PC-9 (cell line): ENCODE results near the gene SYNRG.

Source experiments
- EZH2 ChIP-seq: fragments of 200-600 bp; sonication (generic); IDR thresholded peaks from 2 replicates; pipeline ENCODE4 v1.8.0; 2017; ENCODE audit warnings: antibody characterized with exemption, low read depth
- TF ChIP-seq, protein P1 (sequence below): fragments of 200-600 bp; sonication (generic); conservative IDR thresholded peaks from 2 replicates; pipeline ENCODE4 v1.6.1; 2017; ENCODE audit warnings: mixed run types, antibody characterized with exemption, mild to moderate bottlenecking, moderate library complexity

DNA sequence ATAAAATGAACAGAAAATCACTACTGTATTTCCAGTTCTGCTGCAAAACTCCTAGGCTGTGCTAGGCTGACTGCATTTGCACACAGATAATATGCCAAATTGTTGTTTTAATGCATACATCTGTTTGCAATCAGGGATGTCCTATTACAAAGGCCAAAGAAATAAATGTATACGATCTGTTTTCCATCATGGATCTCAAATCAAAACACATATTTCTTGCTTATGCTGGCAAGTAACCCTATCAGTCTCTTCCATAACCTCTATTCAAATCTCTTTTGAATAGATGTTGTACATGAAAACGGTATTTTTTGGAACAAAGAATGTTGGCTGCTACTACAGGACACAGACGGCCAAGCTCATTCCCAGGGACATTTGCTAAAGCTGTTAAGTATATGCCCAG, 62.9 kb downstream of the SYNRG start:
- TF ChIP-seq, protein P1, sequence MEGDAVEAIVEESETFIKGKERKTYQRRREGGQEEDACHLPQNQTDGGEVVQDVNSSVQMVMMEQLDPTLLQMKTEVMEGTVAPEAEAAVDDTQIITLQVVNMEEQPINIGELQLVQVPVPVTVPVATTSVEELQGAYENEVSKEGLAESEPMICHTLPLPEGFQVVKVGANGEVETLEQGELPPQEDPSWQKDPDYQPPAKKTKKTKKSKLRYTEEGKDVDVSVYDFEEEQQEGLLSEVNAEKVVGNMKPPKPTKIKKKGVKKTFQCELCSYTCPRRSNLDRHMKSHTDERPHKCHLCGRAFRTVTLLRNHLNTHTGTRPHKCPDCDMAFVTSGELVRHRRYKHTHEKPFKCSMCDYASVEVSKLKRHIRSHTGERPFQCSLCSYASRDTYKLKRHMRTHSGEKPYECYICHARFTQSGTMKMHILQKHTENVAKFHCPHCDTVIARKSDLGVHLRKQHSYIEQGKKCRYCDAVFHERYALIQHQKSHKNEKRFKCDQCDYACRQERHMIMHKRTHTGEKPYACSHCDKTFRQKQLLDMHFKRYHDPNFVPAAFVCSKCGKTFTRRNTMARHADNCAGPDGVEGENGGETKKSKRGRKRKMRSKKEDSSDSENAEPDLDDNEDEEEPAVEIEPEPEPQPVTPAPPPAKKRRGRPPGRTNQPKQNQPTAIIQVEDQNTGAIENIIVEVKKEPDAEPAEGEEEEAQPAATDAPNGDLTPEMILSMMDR, result no peak
- TF ChIP-seq EZH2, result no peak
